Measurements from ENCODE around the gene SLC22A7.
"Not testable (repeated sequence)": the region's sequence is repeated elsewhere in the genome, so short reads cannot be mapped to it uniquely, and the experiment has no call there.

The SLC22A7 gene

GRCh38 chr6:43331470-43331869 lies 33.4 kb downstream of the SLC22A7 start:
- DNase-seq (ENCODE audit: extremely low read depth in 1 of 2, low read depth in 1 of 2) = no peak

GRCh38 chr6:43331891-43332290 lies 33.8 kb downstream of the SLC22A7 start:
- no peak for DNase-seq (ENCODE audit: extremely low read depth in 1 of 2, low read depth in 1 of 2)

- no peak for DNase-seq (ENCODE audit: extremely low read depth in 1 of 2, low read depth in 1 of 2)
These were observed 36.5 kb downstream of the SLC22A7 start for GRCh38 chr6:43334466-43335095.

GRCh38 chr6:43335469-43335868 lies 37.4 kb downstream of the SLC22A7 start:
- no peak for DNase-seq (ENCODE audit: extremely low read depth in 1 of 2, low read depth in 1 of 2)

GRCh38 chr6:43336382-43336781 lies 38.3 kb downstream of the SLC22A7 start:
- no peak for DNase-seq (ENCODE audit: extremely low read depth in 1 of 2, low read depth in 1 of 2)

- DNase-seq (ENCODE audit: extremely low read depth in 1 of 2, low read depth in 1 of 2) = no peak
These were observed 40.2 kb downstream of the SLC22A7 start for GRCh38 chr6:43338243-43338642.

GRCh38 chr6:43339168-43339567 lies 41.1 kb downstream of the SLC22A7 start:
- no peak for DNase-seq (ENCODE audit: extremely low read depth in 1 of 2, low read depth in 1 of 2)

GRCh38 chr6:43346243-43346642 lies 48.2 kb downstream of the SLC22A7 start:
- not testable (repeated sequence) for DNase-seq (ENCODE audit: extremely low read depth in 1 of 2, low read depth in 1 of 2)

- DNase-seq (ENCODE audit: extremely low read depth in 1 of 2, low read depth in 1 of 2) = no peak
These were observed 49.0 kb downstream of the SLC22A7 start for GRCh38 chr6:43347021-43347420.

- no peak for DNase-seq (ENCODE audit: extremely low read depth in 1 of 2, low read depth in 1 of 2)
These were observed 49.4 kb downstream of the SLC22A7 start for GRCh38 chr6:43347444-43347843.

- not testable (repeated sequence) for DNase-seq (ENCODE audit: extremely low read depth in 1 of 2, low read depth in 1 of 2)
These were observed 53.9 kb downstream of the SLC22A7 start for GRCh38 chr6:43351951-43352350.

Data from activated CD8-positive, alpha-beta memory T cell treated with anti-CD3 and anti-CD28 coated beads for 1 hour (primary cell).